Hematopoietic multipotent progenitor cell treated with erythropoietin and hydrocortisone succinate and interleukin-3 and kit ligand, for 6 days (in vitro differentiated cells): Measurements from ENCODE around the gene ZBTB16.

Experiments
- DNase-seq: peaks from one replicate; pipeline ENCODE4 v3.0.0-alpha.2; 2015

The ZBTB16 gene

DNA sequence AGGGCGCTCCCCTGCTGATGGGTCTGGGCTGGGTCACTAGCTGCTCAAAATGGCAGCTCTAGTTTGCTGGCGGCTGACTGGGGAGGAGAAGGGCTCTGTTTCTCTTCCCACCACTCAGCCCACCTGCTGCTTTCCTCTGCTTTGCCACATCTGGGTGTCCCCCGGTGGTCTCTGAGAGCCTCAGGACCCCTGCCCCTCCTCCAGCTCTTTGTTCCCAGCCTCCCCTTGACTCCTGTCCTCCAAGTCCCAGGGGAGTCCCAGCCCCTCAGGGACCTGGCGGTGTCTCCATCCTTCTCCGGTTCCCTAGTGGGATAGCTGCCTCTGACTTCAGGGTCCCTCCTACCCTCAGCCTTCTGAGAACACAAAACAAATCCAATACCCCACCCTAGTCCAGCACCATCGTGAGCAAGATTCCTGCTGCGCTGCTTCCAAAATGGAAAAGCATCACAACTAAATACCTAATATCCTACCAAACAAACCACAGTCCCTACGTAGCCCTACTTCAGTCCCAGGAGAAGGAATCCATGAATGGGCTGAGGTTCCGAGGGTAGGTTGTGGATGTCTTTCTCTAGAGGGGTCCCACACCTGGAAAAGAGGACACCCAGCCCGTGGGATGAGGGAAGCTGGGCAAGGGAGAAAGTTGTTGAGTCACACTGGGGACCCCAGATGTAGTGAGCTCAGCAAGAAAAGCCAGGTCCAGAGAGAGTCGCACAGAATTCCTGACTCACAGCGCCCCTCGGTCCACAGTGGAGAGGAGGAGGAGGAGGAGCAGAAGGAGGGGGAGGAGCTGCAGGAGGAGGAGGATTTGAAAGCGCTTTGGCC is 191.7 kb downstream of the ZBTB16 start:
- no peak for DNase-seq

- no peak for DNase-seq
Observed at GRCh38 chr11:114251815-114252337, 192.4 kb downstream of the ZBTB16 start.

- DNase-seq: no peak
Observed at GRCh38 chr11:114252767-114253166, 193.3 kb downstream of the ZBTB16 start.

- no peak for DNase-seq
Observed at GRCh38 chr11:114253771-114254170, 194.3 kb downstream of the ZBTB16 start.

DNA sequence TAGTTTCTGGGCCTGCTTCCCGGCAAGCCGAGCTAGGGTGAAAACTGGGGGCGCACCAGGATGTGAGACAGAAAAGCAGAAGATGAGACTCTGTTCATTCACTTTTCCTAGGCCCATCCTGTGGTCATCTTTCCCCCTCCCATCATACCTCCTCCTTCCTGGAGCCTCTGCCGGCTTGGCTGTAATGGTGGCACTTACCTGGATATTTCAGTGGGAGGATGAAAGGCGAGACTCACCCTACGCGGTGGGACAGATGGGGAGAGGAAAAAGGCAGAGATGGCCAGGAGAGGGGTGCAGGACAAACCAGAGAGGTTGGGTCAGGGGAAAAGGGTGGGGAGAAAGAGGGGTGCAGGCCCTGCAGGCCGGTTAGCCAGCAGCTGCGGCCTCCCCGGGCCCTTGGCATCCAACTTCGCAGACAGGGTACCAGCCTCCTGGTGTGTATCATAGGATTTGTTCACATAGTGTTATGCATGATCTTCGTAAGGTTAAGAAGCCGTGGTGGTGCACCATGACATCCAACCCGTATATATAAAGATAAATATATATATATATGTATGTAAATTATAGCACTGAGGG is 195.1 kb downstream of the ZBTB16 start:
- no peak for DNase-seq

GRCh38 chr11:114255289-114255688 is 195.8 kb downstream of the ZBTB16 start:
- DNase-seq: no peak

DNA sequence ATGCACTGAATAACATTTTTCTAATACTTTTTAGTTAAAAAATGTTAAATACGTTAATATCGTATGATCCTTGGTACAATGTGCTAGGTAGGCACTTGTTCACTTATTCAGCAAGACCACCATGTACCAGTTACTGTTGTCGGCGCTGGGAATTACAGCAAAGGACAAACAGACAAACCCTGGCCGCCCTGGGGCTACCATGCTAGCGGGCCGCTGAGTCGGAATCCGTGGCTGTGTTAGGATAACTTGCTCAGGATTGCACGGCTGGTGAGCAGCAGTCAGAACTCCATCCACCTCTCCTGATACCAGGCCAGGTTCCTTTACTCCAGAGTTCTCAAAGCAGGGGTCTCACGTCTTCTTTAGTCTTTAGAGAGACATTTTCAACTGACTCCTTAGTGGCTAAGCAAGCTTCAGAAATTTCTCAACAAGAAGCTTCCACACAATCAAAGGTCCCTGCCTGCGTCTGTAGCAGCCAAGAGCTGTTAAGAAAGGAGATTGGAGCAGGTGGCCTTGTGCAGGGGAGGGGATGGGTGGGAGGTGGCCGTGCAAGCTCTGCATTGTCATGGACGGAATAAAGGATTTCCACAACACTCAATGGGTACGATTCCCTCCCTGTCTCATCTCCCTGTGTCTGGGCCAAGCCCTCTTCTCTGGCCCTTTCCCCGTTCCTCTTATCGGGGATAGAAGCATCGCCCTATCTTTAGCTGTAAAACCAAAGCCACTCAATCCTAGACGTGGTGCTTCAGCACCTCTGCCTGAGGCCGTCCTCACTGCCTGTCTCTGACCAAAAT is 196.9 kb downstream of the ZBTB16 start:
- no peak for DNase-seq

DNA sequence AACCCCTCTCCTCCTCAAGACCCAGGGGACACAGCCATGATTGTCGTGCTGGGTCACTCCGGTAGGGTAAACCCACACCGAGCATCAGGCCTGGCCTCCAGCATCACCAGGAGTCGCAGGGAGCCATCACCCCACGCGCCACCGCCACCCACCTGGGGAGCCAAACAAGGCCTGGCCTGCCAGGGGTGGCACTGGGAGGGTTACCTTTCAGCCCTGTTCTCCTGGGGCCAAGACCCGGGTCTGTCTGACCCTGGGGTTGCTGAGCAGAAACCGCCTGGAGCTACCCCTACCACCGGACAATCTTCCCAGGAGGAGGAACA is 197.4 kb downstream of the ZBTB16 start:
- no peak for DNase-seq

DNA sequence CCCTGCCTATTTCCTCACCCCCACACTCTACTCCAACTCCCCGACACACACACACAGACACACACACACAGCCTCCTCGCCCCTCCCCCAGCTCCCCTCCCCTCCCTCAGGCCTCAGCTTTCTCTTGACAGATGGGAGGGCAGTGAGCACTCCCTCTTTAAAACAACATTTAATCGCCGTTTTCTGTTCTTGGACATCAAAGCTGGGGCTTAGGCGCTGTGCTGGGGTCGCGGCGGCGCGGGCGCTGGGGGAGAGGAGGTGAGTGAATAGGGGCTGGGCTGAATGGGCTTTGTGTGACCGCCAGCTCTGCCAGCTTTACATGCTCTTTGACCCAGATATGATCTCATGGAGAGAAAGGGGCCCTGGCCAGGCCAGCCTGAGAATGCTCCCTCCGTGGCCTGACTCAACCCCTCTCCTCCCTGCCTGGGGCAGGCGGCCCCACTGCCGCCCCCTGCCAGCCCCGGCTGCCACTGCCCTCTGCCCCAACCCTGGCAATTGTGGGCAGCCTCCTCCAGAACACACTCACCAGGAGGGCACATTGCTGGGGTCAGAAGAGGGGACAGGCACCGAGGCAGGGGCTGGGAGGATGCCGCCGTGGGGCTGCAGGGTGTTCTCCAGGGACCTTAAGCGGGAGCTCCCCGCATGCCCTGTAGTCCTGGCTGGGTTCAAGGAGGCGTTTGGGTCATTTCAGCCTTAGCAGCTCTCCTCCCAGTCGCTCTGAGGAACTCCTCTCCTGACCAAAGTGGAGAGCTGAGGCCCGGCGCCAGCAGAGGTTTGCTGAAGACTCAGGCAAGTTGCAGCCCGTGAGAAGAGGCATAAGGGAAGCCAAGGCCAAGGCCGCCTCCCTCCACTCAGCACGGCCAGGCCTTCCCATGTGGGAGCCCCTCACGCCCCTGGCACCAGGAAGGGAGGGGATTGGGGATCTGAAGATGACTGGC is 198.4 kb downstream of the ZBTB16 start:
- DNase-seq: peak; percentile 51

DNA sequence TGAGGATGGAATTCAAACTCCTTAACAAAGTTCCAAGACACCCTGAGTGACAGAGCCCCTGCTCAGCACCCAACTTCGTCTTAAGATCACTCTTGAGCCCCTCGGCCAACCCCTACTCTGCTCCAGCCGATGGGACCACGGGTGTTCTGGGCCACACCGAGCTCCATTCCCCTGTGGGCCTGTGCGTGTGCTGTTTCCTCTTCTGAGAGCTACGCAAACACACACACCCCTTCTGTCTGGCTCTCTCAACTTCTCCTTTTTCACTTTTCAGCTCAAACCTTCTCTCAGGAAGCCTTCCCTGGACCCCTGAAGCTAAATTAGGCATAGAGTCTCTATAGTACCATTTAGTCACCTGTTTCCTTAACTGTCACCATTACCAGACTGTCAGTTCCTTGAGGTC is 199.2 kb downstream of the ZBTB16 start:
- DNase-seq: peak; percentile 71

- DNase-seq: no peak
Observed at GRCh38 chr11:114259124-114259526, 199.6 kb downstream of the ZBTB16 start.

GRCh38 chr11:114259551-114259983 is 200.1 kb downstream of the ZBTB16 start:
- DNase-seq: no peak

DNA sequence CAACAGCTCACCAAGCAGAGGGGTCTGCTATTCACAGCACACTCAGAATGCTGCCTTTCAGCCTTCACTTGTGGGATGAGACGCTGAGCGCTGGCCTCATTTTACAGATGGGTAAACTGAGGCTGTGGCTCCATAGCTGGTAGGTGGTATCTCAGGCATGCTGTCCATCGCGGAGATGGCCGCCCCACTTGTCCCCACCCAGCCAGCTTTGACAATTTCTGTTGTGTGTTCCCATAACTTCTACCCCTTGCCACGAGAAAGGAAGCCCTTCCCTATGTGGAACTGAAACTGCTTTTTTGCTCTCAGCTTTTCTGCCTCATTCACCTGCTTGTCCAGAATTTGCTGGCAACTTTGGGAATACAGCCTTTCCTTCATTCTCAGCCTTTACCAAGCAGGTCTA is 200.6 kb downstream of the ZBTB16 start:
- no peak for DNase-seq

DNA sequence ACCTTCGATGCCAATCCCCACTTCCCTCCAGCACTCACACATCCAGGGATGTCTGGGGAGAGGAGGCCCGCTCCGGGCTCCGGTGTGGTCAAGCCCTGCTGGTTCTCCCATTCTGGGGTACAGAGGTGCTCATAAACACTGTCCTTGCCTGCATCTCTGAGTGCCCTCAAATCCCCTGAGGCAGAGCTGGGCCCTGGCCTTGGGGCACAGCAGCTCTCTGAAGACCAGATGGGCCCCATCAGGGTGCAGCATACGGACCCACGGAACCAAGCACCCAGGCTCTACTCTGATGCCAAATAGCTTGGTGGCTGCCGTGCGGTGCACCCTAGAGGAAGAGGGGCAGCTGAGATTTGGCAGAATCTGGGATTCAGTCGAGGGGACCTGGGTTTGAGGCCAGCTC is 201.0 kb downstream of the ZBTB16 start:
- no peak for DNase-seq

DNA sequence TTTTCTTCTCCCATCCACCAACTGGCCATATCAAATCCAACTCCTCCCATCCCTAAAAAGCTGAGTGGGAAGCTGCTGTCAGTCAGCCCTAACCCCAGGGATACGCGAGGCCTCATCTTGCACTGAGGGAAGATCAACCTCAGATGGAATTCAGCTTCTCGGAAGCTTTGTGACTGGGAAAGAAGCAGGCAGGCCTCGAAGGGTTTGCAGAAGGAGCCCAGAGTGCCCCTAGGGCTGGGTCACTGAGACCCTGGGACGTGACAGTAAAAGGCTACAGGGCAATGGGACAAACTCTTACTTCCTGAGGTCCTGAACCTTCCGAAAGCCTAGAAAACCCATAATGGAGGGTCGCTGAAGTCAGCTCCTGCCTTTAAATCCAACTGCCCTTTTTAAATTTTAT is 202.3 kb downstream of the ZBTB16 start:
- DNase-seq: no peak

- DNase-seq: peak; percentile 81
Observed at GRCh38 chr11:114262681-114263512, 203.4 kb downstream of the ZBTB16 start.

DNA sequence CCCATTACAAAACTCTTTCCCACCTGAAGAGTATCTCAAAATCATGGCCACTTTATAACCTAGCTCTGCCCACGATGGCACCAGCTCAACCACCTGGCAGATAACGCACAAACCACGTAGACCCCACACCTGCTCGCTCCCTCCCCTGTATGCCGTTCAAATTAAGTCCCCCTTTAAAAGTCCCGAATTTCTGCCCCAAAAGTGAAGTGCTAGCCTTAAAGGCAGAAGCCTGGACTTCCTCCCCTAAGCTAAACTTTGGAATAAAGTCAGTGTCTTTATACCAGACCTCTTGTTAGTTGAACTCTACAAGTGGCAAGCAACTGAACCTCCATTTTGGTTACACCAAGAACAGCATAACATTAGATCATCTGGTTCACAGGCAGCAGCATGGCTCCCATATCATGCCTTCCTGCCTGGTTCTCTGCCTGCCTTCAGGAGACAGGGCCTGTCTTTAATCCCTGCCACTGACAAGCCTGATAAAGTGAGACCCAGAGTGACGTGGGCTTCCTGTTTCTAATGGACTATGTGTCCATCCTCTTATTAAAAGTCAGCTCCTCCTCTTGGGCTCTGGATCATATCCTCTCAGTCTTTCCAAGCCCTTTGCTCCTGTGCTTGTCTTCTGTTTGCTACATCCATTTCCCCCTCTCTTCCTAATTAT is 204.1 kb downstream of the ZBTB16 start:
- no peak for DNase-seq

- no peak for DNase-seq
Observed at GRCh38 chr11:114264381-114264780, 204.9 kb downstream of the ZBTB16 start.

DNA sequence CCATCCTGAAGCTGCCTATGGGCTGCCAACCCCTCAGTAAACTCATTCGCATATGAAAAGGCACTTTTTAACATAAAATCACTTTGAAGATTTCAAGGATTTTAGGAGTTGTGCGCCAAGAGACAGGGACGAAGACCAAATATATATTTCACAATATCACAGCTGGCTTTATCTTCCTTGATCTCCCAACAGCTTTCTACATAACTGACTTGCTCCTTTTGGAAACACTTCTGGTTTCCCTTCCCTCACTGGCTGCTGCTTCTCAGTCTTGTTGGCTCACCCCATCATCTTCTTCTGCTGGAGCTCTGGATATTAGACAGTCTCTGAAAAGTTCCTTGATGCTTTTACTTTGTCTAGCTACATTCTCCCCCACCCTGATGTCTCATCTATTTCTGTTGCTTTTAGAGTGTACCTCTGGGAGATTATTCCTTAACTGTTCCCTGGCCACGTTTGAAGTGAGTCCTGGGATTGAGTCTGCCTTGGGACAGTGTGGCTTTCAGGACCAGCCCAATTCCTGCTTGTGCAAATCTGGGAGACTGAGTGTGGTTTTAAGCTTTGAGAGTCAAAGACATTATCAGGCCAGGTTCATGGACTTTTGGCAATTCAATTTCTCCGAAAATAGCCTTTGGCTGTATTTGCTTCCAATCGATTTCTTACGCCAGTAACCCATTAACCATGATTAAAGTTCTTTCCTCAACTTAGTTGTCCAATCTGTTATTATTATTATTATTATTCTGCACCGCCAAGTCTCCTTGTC is 205.8 kb downstream of the ZBTB16 start:
- no peak for DNase-seq

GRCh38 chr11:114269498-114269897 is 210.0 kb downstream of the ZBTB16 start:
- no peak for DNase-seq
